Lower leg skin (tissue), 4 donors: Measurements from ENCODE around the gene DLGAP5. TPM values are rescaled to one million over a fixed set of nuclear protein-coding genes. Genes with fewer than 3 reads are reported as not detected.

Experiments used
- DNase-seq, 2 donors: peaks; one replicate each; pipeline ENCODE4 v3.0.0-alpha.2; 2019; ENCODE audit warnings: low spot score in 2 of 2
- H3K4me3 ChIP-seq: fragments of 200-600 bp; sonication (generic); 2 replicates; pipeline ENCODE4 v1.5.1; 2017; ENCODE audit warnings: mild to moderate bottlenecking, low read depth; ENCODE audit not compliant: poor library complexity, severe bottlenecking
- POLR2A ChIP-seq, 2 donors: fragments of 450-650 bp; IDR thresholded peaks; one replicate each; pipeline ENCODE4 v1.6.1; 2016 to 2017; ENCODE audit warnings: antibody characterized with exemption in 2 of 2, mild to moderate bottlenecking in 1 of 2, moderate library complexity in 1 of 2
- WGBS, 2 donors: methylation state at CpG; one replicate each; pipeline ENCODE4 v1.1.5; 2018; 5-methylcytosine and 5-hydroxymethylcytosine counted together
- intact Hi-C: fragments of 100-400 bp; cut with DNase I; formaldehyde crosslinking; loops from one replicate; pipeline ENCODE4 v1.15.0; 2023; ENCODE audit warnings: low total_unique reads
- total RNA-seq, 4 donors: library from RNA; depleted of rRNA; stranded (reverse); fragments of >200 nt; gene quantifications; one replicate each; pipeline ENCODE4 v1.1.0, GENCODE V29; 2016
- TF ChIP-seq, protein P1 (sequence below), 3 donors: fragments of 450-650 bp; IDR thresholded peaks; one replicate each; pipeline ENCODE4 v1.5.1; 2016; ENCODE audit warnings: antibody characterized with exemption in 3 of 3, mild to moderate bottlenecking in 3 of 3, moderate library complexity in 2 of 3

DLGAP5 gene
- total RNA-seq, 4 donors from 2014 or later: 0.53 to 2.4 (median 1.1) TPM

- no peak for DNase-seq
- 81 to 82% methylated on average over 2 of the region's 2 CpGs for WGBS, 2 donors
- intact Hi-C loops: no loop called here
Measured at GRCh38 chr14:55228261-55228660, 36.9 kb upstream of the DLGAP5 start.

GRCh38 chr14:55223364-55223763 lies 32.0 kb upstream of the DLGAP5 start:
- H3K4me3 ChIP-seq: no peak overlapping the region
- TF ChIP-seq, protein P1, sequence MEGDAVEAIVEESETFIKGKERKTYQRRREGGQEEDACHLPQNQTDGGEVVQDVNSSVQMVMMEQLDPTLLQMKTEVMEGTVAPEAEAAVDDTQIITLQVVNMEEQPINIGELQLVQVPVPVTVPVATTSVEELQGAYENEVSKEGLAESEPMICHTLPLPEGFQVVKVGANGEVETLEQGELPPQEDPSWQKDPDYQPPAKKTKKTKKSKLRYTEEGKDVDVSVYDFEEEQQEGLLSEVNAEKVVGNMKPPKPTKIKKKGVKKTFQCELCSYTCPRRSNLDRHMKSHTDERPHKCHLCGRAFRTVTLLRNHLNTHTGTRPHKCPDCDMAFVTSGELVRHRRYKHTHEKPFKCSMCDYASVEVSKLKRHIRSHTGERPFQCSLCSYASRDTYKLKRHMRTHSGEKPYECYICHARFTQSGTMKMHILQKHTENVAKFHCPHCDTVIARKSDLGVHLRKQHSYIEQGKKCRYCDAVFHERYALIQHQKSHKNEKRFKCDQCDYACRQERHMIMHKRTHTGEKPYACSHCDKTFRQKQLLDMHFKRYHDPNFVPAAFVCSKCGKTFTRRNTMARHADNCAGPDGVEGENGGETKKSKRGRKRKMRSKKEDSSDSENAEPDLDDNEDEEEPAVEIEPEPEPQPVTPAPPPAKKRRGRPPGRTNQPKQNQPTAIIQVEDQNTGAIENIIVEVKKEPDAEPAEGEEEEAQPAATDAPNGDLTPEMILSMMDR (IDR thresholded peaks at IDR 0.05): no peak
- TF ChIP-seq POLR2A (IDR thresholded peaks at IDR 0.05): no peak
- intact Hi-C loops: no loop called here
- DNase-seq: no peak

More at GRCh38 chr14:55228261-55228660, 36.9 kb upstream of the DLGAP5 start:
- no peak for TF ChIP-seq POLR2A (IDR thresholded peaks at IDR 0.05)
- TF ChIP-seq, protein P1 (IDR thresholded peaks at IDR 0.05): no peak
- H3K4me3 ChIP-seq: no peak overlapping the region

GRCh38 chr14:55221968-55222367 lies 30.6 kb upstream of the DLGAP5 start:
- intact Hi-C loops: no loop called here
- TF ChIP-seq, protein P1 (IDR thresholded peaks at IDR 0.05): no peak
- no peak for TF ChIP-seq POLR2A (IDR thresholded peaks at IDR 0.05)
- H3K4me3 ChIP-seq: no peak overlapping the region
- DNase-seq: no peak

GRCh38 chr14:55221186-55221585 lies 29.8 kb upstream of the DLGAP5 start:
- DNase-seq: no peak
- 59 to 70% methylated on average over 4 of the region's 4 CpGs for WGBS, 2 donors
- no peak overlapping the region for H3K4me3 ChIP-seq
- intact Hi-C loops: no loop called here
- no peak for TF ChIP-seq POLR2A (IDR thresholded peaks at IDR 0.05)
- TF ChIP-seq, protein P1 (IDR thresholded peaks at IDR 0.05): no peak

- TF ChIP-seq, protein P1 (IDR thresholded peaks at IDR 0.05): no peak
- TF ChIP-seq POLR2A (IDR thresholded peaks at IDR 0.05): no peak
Measured at GRCh38 chr14:55220230-55220629, 28.8 kb upstream of the DLGAP5 start.

GRCh38 chr14:55212634-55213033 lies 21.2 kb upstream of the DLGAP5 start:
- H3K4me3 ChIP-seq: no peak overlapping the region
- no peak for DNase-seq
- TF ChIP-seq POLR2A (IDR thresholded peaks at IDR 0.05): no peak
- TF ChIP-seq, protein P1 (IDR thresholded peaks at IDR 0.05): no peak
- intact Hi-C loops: no loop called here
- WGBS, 2 donors: 58 to 62% methylated on average over 10 of the region's 10 CpGs

More at GRCh38 chr14:55220230-55220629, 28.8 kb upstream of the DLGAP5 start:
- intact Hi-C loops: no loop called here
- DNase-seq: no peak
- WGBS, 2 donors: 94 to 95% methylated on average over 1 of the region's 1 CpG
- H3K4me3 ChIP-seq: no peak overlapping the region
